ENCODE data around the gene CFAP74. TPM values are rescaled to one million over a fixed set of nuclear protein-coding genes. Genes with fewer than 3 reads are reported as not detected.

The CFAP74 gene
- total RNA-seq, 3 donors from 2014 or later (not counting 1 experiment from before 2014, with no cell fraction given): not detected

GRCh38 chr1:1892079-1892762 is 111.4 kb downstream of the CFAP74 start:
- Histone ChIP-seq H3K27me3 (ENCODE audit: control insufficient read depth, insufficient read depth, low read length) (no peaks in the 10 kb centered on the region), H3K36me3 (ENCODE audit: control insufficient read depth, insufficient read depth, low read length) (no peaks in the 10 kb centered on the region), H3K27ac (ENCODE audit: low read length) (peak overlapping the region; percentile 93), H3K9me3 (ENCODE audit: control insufficient read depth, insufficient read depth, low read length) (no peaks in the 10 kb centered on the region), H3K4me1 (ENCODE audit: control insufficient read depth, insufficient read depth, low read length) (peaks cover 52% of the 10 kb centered on the region), H3K4me3 (ENCODE audit: low read length) (peak overlapping the region; percentile 50)
- no peaks in the 10 kb centered on the region for H3K9me3 Mint-ChIP-seq
- ATAC-seq (no peak), DNase-seq (peak in 1 of 2 donors; percentile 54)
- peak overlapping the region; percentile 87 to 96 for H3K27ac Mint-ChIP-seq
- no peaks in the 10 kb centered on the region for H3K36me3 Mint-ChIP-seq
- no peaks in the 10 kb centered on the region for H3K27me3 Mint-ChIP-seq (ENCODE audit: low read depth in 2 of 2)
- no peak for TF ChIP-seq CTCF (IDR thresholded peaks at IDR 0.05)
- 37% methylated on average over 21 of the region's 21 CpGs for WGBS (ENCODE audit: insufficient coverage)
- H3K4me3 Mint-ChIP-seq: peak overlapping the region; percentile 91
- peaks cover 35 to 46% of the 10 kb centered on the region in 2 donors for H3K4me1 Mint-ChIP-seq
- intact Hi-C loops (cut with micrococcal nuclease): no loop called here

- Mint-ChIP-seq H3K36me3 (no peaks in the 10 kb centered on the region), H3K27me3 (ENCODE audit: low read depth in 2 of 2) (no peaks in the 10 kb centered on the region), H3K4me3 (peak overlapping the region; percentile 91), H3K4me1 (peaks cover 40 to 54% of the 10 kb centered on the region in 2 donors), H3K27ac (peak overlapping the region; percentile 87 to 96), H3K9me3 (no peaks in the 10 kb centered on the region)
- no peaks in the 10 kb centered on the region for H3K9me3 ChIP-seq (ENCODE audit: control insufficient read depth, insufficient read depth, low read length)
- no peak for TF ChIP-seq CTCF (IDR thresholded peaks at IDR 0.05)
- intact Hi-C loops (cut with micrococcal nuclease): no loop called here
- WGBS (ENCODE audit: insufficient coverage): under 1% methylated on average over 56 of the region's 59 CpGs
- peak; percentile 55 to 91 for DNase-seq
- peak overlapping the region; percentile 50 for H3K4me3 ChIP-seq (ENCODE audit: low read length)
- H3K27ac ChIP-seq (ENCODE audit: low read length): peak overlapping the region; percentile 93
- ATAC-seq: peak; percentile 60 to 63 (median 62)
- H3K36me3 ChIP-seq (ENCODE audit: control insufficient read depth, insufficient read depth, low read length): no peaks in the 10 kb centered on the region
- peaks cover 56% of the 10 kb centered on the region for H3K4me1 ChIP-seq (ENCODE audit: control insufficient read depth, insufficient read depth, low read length)
- H3K27me3 ChIP-seq (ENCODE audit: control insufficient read depth, insufficient read depth, low read length): no peaks in the 10 kb centered on the region
These were observed 112.1 kb downstream of the CFAP74 start for GRCh38 chr1:1891349-1892078.

- H3K4me3 ChIP-seq (ENCODE audit: low read length): peak within 1 kb of the TSS; percentile 73
- intact Hi-C loops (cut with micrococcal nuclease): no loop called here
- DNase-seq (peak; percentile 93 to 98), ATAC-seq (peak; percentile 69 to 91 (median 76))
- no peaks in the 10 kb centered on the region for H3K36me3 ChIP-seq (ENCODE audit: control insufficient read depth, insufficient read depth, low read length)
- no peaks in the 10 kb centered on the region for H3K9me3 ChIP-seq (ENCODE audit: control insufficient read depth, insufficient read depth, low read length)
- Mint-ChIP-seq H3K27ac (peak within 1 kb of the TSS; percentile 87 to 96), H3K9me3 (no peaks in the 10 kb centered on the region), H3K4me3 (peak within 1 kb of the TSS; percentile 92), H3K27me3 (ENCODE audit: low read depth in 2 of 2) (no peaks in the 10 kb centered on the region), H3K36me3 (no peaks in the 10 kb centered on the region), H3K4me1 (peaks cover 44 to 59% of the 10 kb centered on the region in 2 donors)
- no peaks in the 10 kb centered on the region for H3K27me3 ChIP-seq (ENCODE audit: control insufficient read depth, insufficient read depth, low read length)
- no peak for TF ChIP-seq CTCF (IDR thresholded peaks at IDR 0.05)
- peaks cover 64% of the 10 kb centered on the region for H3K4me1 ChIP-seq (ENCODE audit: control insufficient read depth, insufficient read depth, low read length)
- WGBS (ENCODE audit: insufficient coverage): under 1% methylated on average over 136 of the region's 137 CpGs
- H3K27ac ChIP-seq (ENCODE audit: low read length): peak within 1 kb of the TSS; percentile 93
These were observed 112.9 kb downstream of the CFAP74 start, which contains the start of gene GNB1 for GRCh38 chr1:1890506-1891348. TSS of gene GNB1 (minus strand) at chr1:1891087. CDS start at chr1:1825453, 65,634 bp downstream.
